Measurements from ENCODE around the gene UBAP2L.
"Not testable (repeated sequence)": the region's sequence is repeated elsewhere in the genome, so short reads cannot be mapped to it uniquely, and the experiment has no call there.

The UBAP2L gene

GRCh38 chr1:154256686-154257085 lies 35.9 kb downstream of the UBAP2L start:
- no peak for DNase-seq

- no peak for DNase-seq
Measured at GRCh38 chr1:154258784-154259183, 38.0 kb downstream of the UBAP2L start.

GRCh38 chr1:154260127-154260526 lies 39.4 kb downstream of the UBAP2L start:
- no peak for DNase-seq

GRCh38 chr1:154263465-154264332 lies 42.9 kb downstream of the UBAP2L start:
- DNase-seq, result no peak

- DNase-seq, result no peak
Measured at GRCh38 chr1:154264454-154264853, 43.7 kb downstream of the UBAP2L start.

- no peak for DNase-seq
Measured at GRCh38 chr1:154265586-154265985, 44.8 kb downstream of the UBAP2L start.

- DNase-seq, result no peak
Measured at GRCh38 chr1:154270833-154271232, 50.1 kb downstream of the UBAP2L start.

- peak; percentile 96 for DNase-seq
Measured at GRCh38 chr1:154272217-154272998, 51.7 kb downstream of the UBAP2L start, which contains the start of gene HAX1. HAX1 (plus strand) TSS chr1:154272629; CDS start chr1:154272724, 95 bp downstream.

GRCh38 chr1:154272999-154273563 lies 52.3 kb downstream of the UBAP2L start:
- DNase-seq, result no peak

- no peak for DNase-seq
Measured at GRCh38 chr1:154276797-154277196, 56.0 kb downstream of the UBAP2L start.

- not testable (repeated sequence) for DNase-seq
Measured at GRCh38 chr1:154287591-154287990, 66.8 kb downstream of the UBAP2L start.

GRCh38 chr1:154288661-154289060 lies 67.9 kb downstream of the UBAP2L start:
- no peak for DNase-seq

- no peak for DNase-seq
Measured at GRCh38 chr1:154290921-154291320, 70.2 kb downstream of the UBAP2L start.

- no peak for DNase-seq
Measured at GRCh38 chr1:154295408-154296235, 74.9 kb downstream of the UBAP2L start.

- no peak for DNase-seq
Measured at GRCh38 chr1:154301582-154301981, 80.8 kb downstream of the UBAP2L start.

GRCh38 chr1:154304664-154305337 lies 84.0 kb downstream of the UBAP2L start:
- no peak for DNase-seq

- no peak for DNase-seq
Measured at GRCh38 chr1:154306151-154306550, 85.4 kb downstream of the UBAP2L start.

GRCh38 chr1:154307670-154308270 lies 87.0 kb downstream of the UBAP2L start:
- DNase-seq, result not testable (repeated sequence)

GRCh38 chr1:154309136-154309535 lies 88.4 kb downstream of the UBAP2L start:
- DNase-seq, result not testable (repeated sequence)

- not testable (repeated sequence) for DNase-seq
Measured at GRCh38 chr1:154312229-154313065, 91.7 kb downstream of the UBAP2L start.
